ENCODE data around the gene TECPR2.
"Not testable (repeated sequence)": the region's sequence is repeated elsewhere in the genome, so short reads cannot be mapped to it uniquely, and the experiment has no call there.

TECPR2 gene

GRCh38 chr14:102528431-102529170 lies 165.9 kb downstream of the TECPR2 start:
- H3K4me1 ChIP-seq (ENCODE audit: insufficient read depth, low read length): peaks cover 7% of the 10 kb centered on the region
- H3K4me3 ChIP-seq (ENCODE audit: low read depth in 1 of 2, low read length in 2 of 2): no peak overlapping the region
- no peaks in the 10 kb centered on the region for H3K36me3 ChIP-seq (ENCODE audit: insufficient read depth, low read length)
- H3K27me3 ChIP-seq (ENCODE audit: control insufficient read depth in 1 of 2, insufficient read depth in 2 of 2, low read length in 2 of 2): no peaks in the 10 kb centered on the region
- H3K9me3 ChIP-seq (ENCODE audit: low read length): no peaks in the 10 kb centered on the region
- no peak overlapping the region for H3K27ac ChIP-seq (ENCODE audit: low read depth, low read length)
- no peak overlapping the region for H3K9ac ChIP-seq (ENCODE audit: low read length)

GRCh38 chr14:102530828-102531478 lies 168.2 kb downstream of the TECPR2 start:
- Histone ChIP-seq H3K4me1 (ENCODE audit: insufficient read depth, low read length) (no peaks in the 10 kb centered on the region), H3K4me3 (ENCODE audit: low read depth in 1 of 2, low read length in 2 of 2) (no peak overlapping the region), H3K27me3 (ENCODE audit: control insufficient read depth in 1 of 2, insufficient read depth in 2 of 2, low read length in 2 of 2) (no peaks in the 10 kb centered on the region), H3K9me3 (ENCODE audit: low read length) (no peaks in the 10 kb centered on the region), H3K9ac (ENCODE audit: low read length) (no peak overlapping the region), H3K27ac (ENCODE audit: low read depth, low read length) (no peak overlapping the region), H3K36me3 (ENCODE audit: insufficient read depth, low read length) (no peaks in the 10 kb centered on the region)

GRCh38 chr14:102532204-102532658 lies 169.5 kb downstream of the TECPR2 start:
- Histone ChIP-seq H3K27me3 (ENCODE audit: control insufficient read depth in 1 of 2, insufficient read depth in 2 of 2, low read length in 2 of 2) (no peaks in the 10 kb centered on the region), H3K9ac (ENCODE audit: low read length) (no peak overlapping the region), H3K4me1 (ENCODE audit: insufficient read depth, low read length) (no peaks in the 10 kb centered on the region), H3K27ac (ENCODE audit: low read depth, low read length) (no peak overlapping the region), H3K36me3 (ENCODE audit: insufficient read depth, low read length) (no peaks in the 10 kb centered on the region), H3K9me3 (ENCODE audit: low read length) (no peaks in the 10 kb centered on the region), H3K4me3 (ENCODE audit: low read depth in 1 of 2, low read length in 2 of 2) (no peak overlapping the region)

- H3K9me3 ChIP-seq (ENCODE audit: low read length): no peaks in the 10 kb centered on the region
- no peaks in the 10 kb centered on the region for H3K4me1 ChIP-seq (ENCODE audit: insufficient read depth, low read length)
- H3K9ac ChIP-seq (ENCODE audit: low read length): no peak overlapping the region
- peaks cover 0 to 13% of the 10 kb centered on the region in 2 donors for H3K27me3 ChIP-seq (ENCODE audit: control insufficient read depth in 1 of 2, insufficient read depth in 2 of 2, low read length in 2 of 2)
- no peaks in the 10 kb centered on the region for H3K36me3 ChIP-seq (ENCODE audit: insufficient read depth, low read length)
- no peak overlapping the region for H3K27ac ChIP-seq (ENCODE audit: low read depth, low read length)
- no peak overlapping the region for H3K4me3 ChIP-seq (ENCODE audit: low read depth in 1 of 2, low read length in 2 of 2)
These were observed 175.3 kb downstream of the TECPR2 start for GRCh38 chr14:102537981-102538601.

- no peaks in the 10 kb centered on the region for H3K9me3 ChIP-seq (ENCODE audit: low read length)
- no peaks in the 10 kb centered on the region for H3K4me1 ChIP-seq (ENCODE audit: insufficient read depth, low read length)
- no peak overlapping the region for H3K9ac ChIP-seq (ENCODE audit: low read length)
- peaks cover under 1 to 18% of the 10 kb centered on the region in 2 donors for H3K27me3 ChIP-seq (ENCODE audit: control insufficient read depth in 1 of 2, insufficient read depth in 2 of 2, low read length in 2 of 2)
- H3K27ac ChIP-seq (ENCODE audit: low read depth, low read length): no peak overlapping the region
- no peak overlapping the region for H3K4me3 ChIP-seq (ENCODE audit: low read depth in 1 of 2, low read length in 2 of 2)
- H3K36me3 ChIP-seq (ENCODE audit: insufficient read depth, low read length): no peaks in the 10 kb centered on the region
These were observed 176.1 kb downstream of the TECPR2 start for GRCh38 chr14:102538602-102539543.

- H3K27me3 ChIP-seq (ENCODE audit: control insufficient read depth in 1 of 2, insufficient read depth in 2 of 2, low read length in 2 of 2): peaks cover 4 to 25% of the 10 kb centered on the region in 2 donors
- no peak overlapping the region for H3K27ac ChIP-seq (ENCODE audit: low read depth, low read length)
- H3K4me3 ChIP-seq (ENCODE audit: low read depth in 1 of 2, low read length in 2 of 2): no peak overlapping the region
- no peaks in the 10 kb centered on the region for H3K4me1 ChIP-seq (ENCODE audit: insufficient read depth, low read length)
- no peak overlapping the region for H3K9ac ChIP-seq (ENCODE audit: low read length)
- H3K9me3 ChIP-seq (ENCODE audit: low read length): no peaks in the 10 kb centered on the region
- no peaks in the 10 kb centered on the region for H3K36me3 ChIP-seq (ENCODE audit: insufficient read depth, low read length)
These were observed 177.0 kb downstream of the TECPR2 start for GRCh38 chr14:102539544-102540314.

- Histone ChIP-seq H3K27ac (ENCODE audit: low read depth, low read length) (no peak overlapping the region), H3K36me3 (ENCODE audit: insufficient read depth, low read length) (no peaks in the 10 kb centered on the region), H3K4me3 (ENCODE audit: low read depth in 1 of 2, low read length in 2 of 2) (no peak overlapping the region), H3K9ac (ENCODE audit: low read length) (no peak overlapping the region), H3K4me1 (ENCODE audit: insufficient read depth, low read length) (no peaks in the 10 kb centered on the region), H3K9me3 (ENCODE audit: low read length) (no peaks in the 10 kb centered on the region), H3K27me3 (ENCODE audit: control insufficient read depth in 1 of 2, insufficient read depth in 2 of 2, low read length in 2 of 2) (peaks cover 4 to 33% of the 10 kb centered on the region in 2 donors)
These were observed 177.7 kb downstream of the TECPR2 start for GRCh38 chr14:102540315-102541028.

GRCh38 chr14:102541029-102541491 lies 178.3 kb downstream of the TECPR2 start:
- H3K9me3 ChIP-seq (ENCODE audit: low read length); H3K27ac ChIP-seq (ENCODE audit: low read depth, low read length); H3K4me1 ChIP-seq (ENCODE audit: insufficient read depth, low read length); H3K4me3 ChIP-seq (ENCODE audit: low read depth in 1 of 2, low read length in 2 of 2); H3K36me3 ChIP-seq (ENCODE audit: insufficient read depth, low read length); H3K9ac ChIP-seq (ENCODE audit: low read length): not testable (repeated sequence)
- peaks cover 4 to 38% of the 10 kb centered on the region in 2 donors for H3K27me3 ChIP-seq (ENCODE audit: control insufficient read depth in 1 of 2, insufficient read depth in 2 of 2, low read length in 2 of 2)

- no peaks in the 10 kb centered on the region for H3K36me3 ChIP-seq (ENCODE audit: insufficient read depth, low read length)
- no peak overlapping the region for H3K27ac ChIP-seq (ENCODE audit: low read depth, low read length)
- no peak overlapping the region for H3K4me3 ChIP-seq (ENCODE audit: low read depth in 1 of 2, low read length in 2 of 2)
- H3K27me3 ChIP-seq (ENCODE audit: control insufficient read depth in 1 of 2, insufficient read depth in 2 of 2, low read length in 2 of 2): peaks cover 4 to 40% of the 10 kb centered on the region in 2 donors
- H3K4me1 ChIP-seq (ENCODE audit: insufficient read depth, low read length): no peaks in the 10 kb centered on the region
- no peaks in the 10 kb centered on the region for H3K9me3 ChIP-seq (ENCODE audit: low read length)
- H3K9ac ChIP-seq (ENCODE audit: low read length): no peak overlapping the region
These were observed 179.0 kb downstream of the TECPR2 start for GRCh38 chr14:102541771-102542170.

Measured in muscle layer of colon (tissue), 2 donors.